Calu3 (cell line): ENCODE measurements around the gene DUSP10. TPM values are rescaled to one million over a fixed set of nuclear protein-coding genes. Genes with fewer than 3 reads are reported as not detected.

Experiments
- BruUV-seq: library from RNA; stranded (reverse); fragments of 400-500 nt; replicated peaks from 2 replicates; lab custom pipeline; 2021; lab: Mats Ljungman, UMichigan
- CTCF ChIA-PET: fragments of 300-600 bp; sonication (Branson Sonifier 250); formaldehyde crosslinking; loops from one replicate; lab custom pipeline; 2022; ENCODE audit warnings: antibody characterized with exemption; lab: Charles Lee
- DNase-seq: peaks from one replicate; pipeline ENCODE4 v3.0.0; 2022
- H3K27ac Mint-ChIP-seq: one replicate; pipeline ENCODE4 v1.8.0; 2022; ENCODE audit warnings: mixed read lengths; ENCODE audit not compliant: unreplicated experiment
- H3K27me3 Mint-ChIP-seq: one replicate; pipeline ENCODE4 v1.8.0; 2022; ENCODE audit warnings: mixed read lengths; ENCODE audit not compliant: unreplicated experiment
- H3K36me3 Mint-ChIP-seq: one replicate; pipeline ENCODE4 v1.8.0; 2022; ENCODE audit warnings: mild to moderate bottlenecking, moderate library complexity, mixed read lengths; ENCODE audit not compliant: insufficient read depth, unreplicated experiment
- H3K4me1 Mint-ChIP-seq: one replicate; pipeline ENCODE4 v1.8.0; 2022; ENCODE audit warnings: mild to moderate bottlenecking, low read depth, mixed read lengths; ENCODE audit not compliant: unreplicated experiment
- H3K4me3 Mint-ChIP-seq: one replicate; pipeline ENCODE4 v1.8.0; 2022; ENCODE audit warnings: mild to moderate bottlenecking, low read depth, moderate library complexity, mixed read lengths; ENCODE audit not compliant: unreplicated experiment
- H3K9me3 Mint-ChIP-seq: one replicate; pipeline ENCODE4 v1.8.0; 2022; ENCODE audit warnings: low read depth, mixed read lengths; ENCODE audit not compliant: unreplicated experiment
- CTCF ChIP-seq: fragments of 200-600 bp; IDR thresholded peaks from one replicate; pipeline ENCODE4 v1.8.0; 2022; ENCODE audit warnings: antibody characterized with exemption; ENCODE audit not compliant: unreplicated experiment
- intact Hi-C: fragments of 100-400 bp; cut with micrococcal nuclease; formaldehyde crosslinking; loops from one replicate; pipeline ENCODE4 v1.10.0; 2022; ENCODE audit not compliant: unreplicated experiment
- total RNA-seq: library from RNA; stranded (reverse); gene quantifications from 2 replicates; pipeline ENCODE4 v1.2.3, GENCODE V29; 2022

DUSP10 gene
- total RNA-seq, 1 experiment from 2014 or later = 55.1 TPM

GRCh38 chr1:221712198-221712684, 29.6 kb downstream of the DUSP10 start:
- CTCF ChIA-PET = interaction anchor here (0.6 to 1.1 kb wide), 3 partner anchors 18 to 646 kb away, joined by 3 to 5 read pairs (median 4); no protein-coding TSS in a partner anchor
- Mint-ChIP-seq H3K27ac (peak overlapping the region; percentile 89), H3K4me1 (peaks cover 90% of the 10 kb centered on the region), H3K27me3 (no peaks in the 10 kb centered on the region), H3K4me3 (no peak overlapping the region), H3K9me3 (no peaks in the 10 kb centered on the region), H3K36me3 (peaks cover 65% of the 10 kb centered on the region)
- no TSS peak for BruUV-seq
- intact Hi-C loops = no loop called here
- TF ChIP-seq CTCF = no peak
- no peak for DNase-seq

- peak overlapping the region; percentile 89 for H3K27ac Mint-ChIP-seq
- H3K9me3 Mint-ChIP-seq = no peaks in the 10 kb centered on the region
- peaks cover 84% of the 10 kb centered on the region for H3K4me1 Mint-ChIP-seq
- intact Hi-C loops = no loop called here
- CTCF ChIA-PET = no interaction called here
- no peak for DNase-seq
- H3K4me3 Mint-ChIP-seq = no peak overlapping the region
- TF ChIP-seq CTCF = no peak
- no TSS peak for BruUV-seq
- H3K36me3 Mint-ChIP-seq = peaks cover 62% of the 10 kb centered on the region
- no peaks in the 10 kb centered on the region for H3K27me3 Mint-ChIP-seq
These were observed 30.2 kb downstream of the DUSP10 start for GRCh38 chr1:221711656-221712055.

GRCh38 chr1:221711063-221711577, 30.8 kb downstream of the DUSP10 start:
- no peaks in the 10 kb centered on the region for H3K9me3 Mint-ChIP-seq
- peak overlapping the region; percentile 89 for H3K27ac Mint-ChIP-seq
- DNase-seq = no peak
- H3K4me1 Mint-ChIP-seq = peaks cover 79% of the 10 kb centered on the region
- BruUV-seq = no TSS peak
- no peak for TF ChIP-seq CTCF
- CTCF ChIA-PET = interaction anchor here (1.7 kb wide), 1 partner anchor 10 kb away, joined by 4 read pairs; no protein-coding TSS in a partner anchor
- intact Hi-C loops = no loop called here
- peaks cover 58% of the 10 kb centered on the region for H3K36me3 Mint-ChIP-seq
- no peak overlapping the region for H3K4me3 Mint-ChIP-seq
- no peaks in the 10 kb centered on the region for H3K27me3 Mint-ChIP-seq

- CTCF ChIA-PET = interaction anchor here (1.2 to 1.7 kb wide), 2 partner anchors 8 kb away, joined by 4 to 5 read pairs; no protein-coding TSS in a partner anchor
- Mint-ChIP-seq H3K4me3 (no peak overlapping the region), H3K4me1 (peaks cover 66% of the 10 kb centered on the region), H3K9me3 (no peaks in the 10 kb centered on the region), H3K27ac (peak overlapping the region; percentile 93), H3K27me3 (no peaks in the 10 kb centered on the region), H3K36me3 (peaks cover 57% of the 10 kb centered on the region)
- DNase-seq = no peak
- no TSS peak for BruUV-seq
- intact Hi-C loops = no loop called here
- TF ChIP-seq CTCF = no peak
These were observed 32.0 kb downstream of the DUSP10 start for GRCh38 chr1:221709854-221710253.
